ENCODE data around the gene MCM6.

- no peak for TF ChIP-seq EP300 (conservative IDR thresholded peaks at IDR 0.05; ENCODE audit: poor library complexity, severe bottlenecking)
- no peak for TF ChIP-seq TAF1 (IDR thresholded peaks at IDR 0.05; ENCODE audit: low read depth)
- TF ChIP-seq, protein P1, sequence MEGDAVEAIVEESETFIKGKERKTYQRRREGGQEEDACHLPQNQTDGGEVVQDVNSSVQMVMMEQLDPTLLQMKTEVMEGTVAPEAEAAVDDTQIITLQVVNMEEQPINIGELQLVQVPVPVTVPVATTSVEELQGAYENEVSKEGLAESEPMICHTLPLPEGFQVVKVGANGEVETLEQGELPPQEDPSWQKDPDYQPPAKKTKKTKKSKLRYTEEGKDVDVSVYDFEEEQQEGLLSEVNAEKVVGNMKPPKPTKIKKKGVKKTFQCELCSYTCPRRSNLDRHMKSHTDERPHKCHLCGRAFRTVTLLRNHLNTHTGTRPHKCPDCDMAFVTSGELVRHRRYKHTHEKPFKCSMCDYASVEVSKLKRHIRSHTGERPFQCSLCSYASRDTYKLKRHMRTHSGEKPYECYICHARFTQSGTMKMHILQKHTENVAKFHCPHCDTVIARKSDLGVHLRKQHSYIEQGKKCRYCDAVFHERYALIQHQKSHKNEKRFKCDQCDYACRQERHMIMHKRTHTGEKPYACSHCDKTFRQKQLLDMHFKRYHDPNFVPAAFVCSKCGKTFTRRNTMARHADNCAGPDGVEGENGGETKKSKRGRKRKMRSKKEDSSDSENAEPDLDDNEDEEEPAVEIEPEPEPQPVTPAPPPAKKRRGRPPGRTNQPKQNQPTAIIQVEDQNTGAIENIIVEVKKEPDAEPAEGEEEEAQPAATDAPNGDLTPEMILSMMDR (IDR thresholded peaks at IDR 0.05; ENCODE audit: poor library complexity, severe bottlenecking): no peak
- TF ChIP-seq RAD21 (conservative IDR thresholded peaks at IDR 0.05): no peak
- no peak for TF ChIP-seq MXI1 (conservative IDR thresholded peaks at IDR 0.05; ENCODE audit: poor library complexity, severe bottlenecking)
- no peak for TF ChIP-seq EZH2 (IDR thresholded peaks at IDR 0.05; ENCODE audit: borderline replicate concordance, insufficient read depth, low read length, poor library complexity, severe bottlenecking)
- no peak for TF ChIP-seq REST (IDR thresholded peaks at IDR 0.05; ENCODE audit: borderline replicate concordance)
- no peak for TF ChIP-seq POLR2AphosphoS5 (IDR thresholded peaks at IDR 0.05)
- TF ChIP-seq SMC3 (conservative IDR thresholded peaks at IDR 0.05; ENCODE audit: poor library complexity): no peak
These were observed 29.4 kb upstream of the MCM6 start for GRCh38 chr2:135905679-135906078.
